ENCODE data around the gene OPCML.

The OPCML gene

DNA sequence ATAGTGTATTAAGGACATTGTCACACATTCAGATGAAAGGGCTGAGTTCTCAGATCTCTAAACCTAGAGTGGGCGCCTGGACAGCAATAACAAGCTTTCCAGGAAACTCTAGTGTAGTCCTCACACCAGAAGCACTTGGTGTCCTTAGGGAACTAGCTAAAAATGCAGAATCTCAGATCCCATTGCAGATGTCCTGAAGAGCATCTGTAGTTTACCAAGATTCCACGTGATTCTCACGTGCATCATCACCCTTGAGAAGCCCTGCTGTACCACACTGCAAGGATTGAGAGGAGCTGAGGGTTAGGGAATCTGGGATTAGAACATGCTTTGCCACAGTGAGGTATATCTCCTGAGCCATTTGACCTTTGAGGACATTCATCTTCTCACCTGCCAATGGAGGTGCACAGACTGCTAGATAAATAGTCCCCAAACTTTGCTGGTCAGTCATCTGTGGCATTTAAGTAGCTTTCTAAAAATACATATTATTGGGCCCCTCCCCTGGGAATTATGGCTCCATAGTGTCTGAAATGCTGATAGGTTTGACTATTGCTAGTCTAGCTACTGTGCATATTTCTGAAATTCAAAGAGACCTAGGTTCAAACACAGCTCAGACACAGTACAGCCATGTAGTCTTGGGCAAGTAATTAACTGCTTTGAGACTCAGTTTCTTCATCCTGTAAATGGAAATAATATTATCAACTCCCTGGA, 1068.9 kb downstream of the OPCML start:
- DNase-seq (ENCODE audit: low read depth in 1 of 2, low spot score in 1 of 2), result no peak

DNA sequence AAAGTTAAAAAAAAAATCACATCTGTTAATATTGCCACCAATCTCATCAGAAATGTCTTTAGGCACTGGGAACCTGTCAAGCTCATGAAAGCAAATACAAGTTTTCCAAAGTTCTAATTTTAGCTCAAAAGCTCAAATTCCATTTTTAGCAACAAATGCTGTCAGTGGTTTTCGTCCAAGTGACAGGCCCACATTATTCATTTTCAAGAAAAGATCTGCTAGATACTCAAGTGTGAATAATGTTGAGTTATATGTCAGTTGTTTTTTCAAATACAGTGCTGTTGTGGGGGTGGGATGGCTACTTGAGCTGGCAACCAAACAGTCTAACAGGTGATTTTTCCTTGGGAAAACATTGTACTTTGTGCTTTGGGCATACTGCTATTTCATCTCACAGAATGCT, 1072.6 kb downstream of the OPCML start:
- no peak for DNase-seq (ENCODE audit: low read depth in 1 of 2, low spot score in 1 of 2)

DNA sequence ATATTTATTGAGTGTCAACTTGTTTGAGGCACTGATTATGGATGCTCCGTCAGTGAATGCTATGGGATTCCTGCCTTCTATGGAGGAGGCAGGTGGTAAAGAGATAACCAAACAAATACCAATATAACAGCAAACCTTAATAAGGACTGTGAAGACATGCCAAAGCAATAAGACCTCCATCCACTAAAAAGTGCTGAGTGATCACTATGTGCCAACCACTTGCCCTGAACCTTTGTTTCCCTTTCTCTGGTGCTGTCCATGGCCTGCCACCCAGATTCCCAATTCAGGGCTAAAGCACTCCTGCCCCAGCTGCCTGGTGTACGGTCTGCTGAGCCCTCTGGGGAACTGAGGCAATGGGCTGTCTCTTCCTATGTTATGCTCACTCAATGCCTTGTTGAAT, 1074.9 kb downstream of the OPCML start:
- DNase-seq (ENCODE audit: low read depth in 1 of 2, low spot score in 1 of 2), result no peak

DNA sequence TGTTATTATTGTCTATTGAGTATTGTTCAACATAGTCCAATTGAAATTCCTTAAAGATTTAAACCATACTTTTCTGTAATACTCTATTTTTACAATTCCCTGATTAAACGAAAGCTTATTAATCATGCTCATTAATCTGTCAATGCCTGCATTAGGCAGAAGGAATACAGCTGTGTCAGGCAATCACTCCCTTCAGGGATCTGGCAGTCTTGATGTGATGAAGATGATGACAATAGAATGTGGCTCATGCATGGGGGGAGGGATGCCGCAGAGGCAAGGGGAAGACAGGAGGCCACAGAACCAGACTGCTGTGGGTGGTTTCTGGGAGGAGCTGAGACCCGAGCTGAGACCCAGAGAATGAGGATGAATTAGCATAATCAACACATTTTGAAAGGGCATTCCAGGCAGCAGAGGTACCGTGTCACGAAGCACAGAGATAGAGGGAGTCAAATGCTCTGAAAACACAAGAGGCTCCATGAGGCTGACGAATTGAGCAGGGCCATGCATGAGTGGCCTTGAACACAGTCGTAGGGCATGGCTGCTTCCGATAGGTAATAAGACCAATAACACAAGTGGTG, 1075.5 kb downstream of the OPCML start:
- no peak for DNase-seq (ENCODE audit: low read depth in 1 of 2, low spot score in 1 of 2)

DNA sequence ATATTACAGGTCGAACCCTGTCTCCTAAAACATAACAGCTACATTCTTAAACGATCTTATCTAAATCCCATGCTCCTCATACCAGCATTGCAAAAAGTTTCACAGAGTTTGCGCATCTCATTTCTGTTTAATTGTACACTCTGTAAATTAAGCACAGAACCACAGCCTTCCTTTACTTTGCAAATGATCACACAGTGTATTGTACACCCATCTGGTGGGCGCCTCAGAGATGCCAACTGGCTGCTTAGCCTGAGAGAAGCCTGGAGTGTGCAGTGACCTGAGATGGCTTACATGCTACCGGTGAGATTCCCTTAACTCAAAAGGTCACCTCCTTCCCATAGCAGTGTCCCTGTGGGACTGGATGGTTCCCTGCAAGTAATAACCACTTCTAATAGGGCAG, 1077.3 kb downstream of the OPCML start:
- no peak for DNase-seq (ENCODE audit: low read depth in 1 of 2, low spot score in 1 of 2)

DNA sequence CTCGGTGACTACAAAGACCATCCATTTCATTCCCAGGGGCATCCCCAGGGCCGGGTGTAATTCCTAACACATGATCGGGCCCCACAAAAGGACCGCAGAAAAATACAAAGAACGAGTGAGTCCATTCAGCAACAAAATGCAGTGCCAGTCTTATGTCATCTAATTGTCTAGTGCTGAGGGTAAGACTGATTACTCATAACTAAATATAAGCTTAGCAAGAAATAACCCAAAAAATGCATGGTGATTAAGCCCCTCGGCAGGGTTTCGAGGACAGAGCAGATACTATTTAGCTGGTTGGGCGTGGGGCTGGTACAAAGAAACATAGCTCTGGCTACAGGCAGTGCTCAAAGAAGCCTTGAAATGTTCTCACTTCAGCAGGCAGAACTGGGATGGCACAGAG, 1078.9 kb downstream of the OPCML start:
- DNase-seq (ENCODE audit: low read depth in 1 of 2, low spot score in 1 of 2), result no peak

DNA sequence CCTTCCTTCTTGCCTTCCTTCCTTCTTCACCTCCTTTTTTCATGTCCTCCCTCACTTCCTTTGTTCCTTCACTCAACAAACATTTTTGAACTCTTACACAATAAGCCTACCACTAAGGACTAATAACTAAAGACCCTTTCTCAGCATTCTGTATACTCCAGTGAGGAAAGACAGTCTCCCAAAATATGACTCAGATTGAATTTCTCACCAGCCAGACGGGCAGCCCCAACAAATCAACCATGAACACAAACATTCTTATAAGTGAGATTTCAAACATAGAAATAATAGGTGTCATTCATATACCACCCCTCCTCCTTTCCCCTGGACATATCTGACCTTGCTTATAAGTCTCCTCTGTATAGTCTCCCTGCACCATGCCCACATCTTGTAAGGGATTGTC, 1079.7 kb downstream of the OPCML start:
- no peak for DNase-seq (ENCODE audit: low read depth in 1 of 2, low spot score in 1 of 2)

DNA sequence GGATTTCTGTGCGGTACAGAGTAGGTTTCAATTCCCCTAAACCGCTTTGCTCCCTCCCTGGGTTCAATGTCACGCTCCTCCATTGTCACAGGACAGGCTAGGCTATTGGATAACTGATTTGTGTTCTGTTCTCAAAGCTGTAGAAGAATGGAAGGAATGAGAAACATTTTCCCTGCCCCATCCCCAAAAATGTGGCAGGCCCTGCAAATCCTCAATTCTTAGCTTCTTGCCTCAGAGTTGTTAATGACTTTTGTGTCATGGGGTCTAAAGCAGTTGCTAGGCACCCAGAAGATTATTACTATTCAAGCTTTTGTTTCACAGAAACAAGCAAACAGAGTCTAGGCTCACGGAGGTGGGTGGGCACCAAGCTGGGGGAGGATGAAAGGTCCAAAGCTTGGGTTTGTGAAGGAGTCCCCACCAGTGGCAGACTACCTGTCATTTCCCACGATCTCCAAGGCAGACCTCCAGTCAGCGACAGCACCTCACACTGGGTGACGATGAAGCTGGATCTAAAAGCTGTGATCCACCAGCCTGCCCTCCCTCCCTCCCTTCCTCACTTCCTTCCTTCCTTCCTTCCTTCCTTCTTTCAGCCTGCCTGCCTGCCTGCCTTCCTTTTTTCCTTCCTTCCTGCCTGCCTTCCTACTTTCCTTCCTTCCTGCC, 1080.2 kb downstream of the OPCML start:
- no peak for DNase-seq (ENCODE audit: low read depth in 1 of 2, low spot score in 1 of 2)

DNA sequence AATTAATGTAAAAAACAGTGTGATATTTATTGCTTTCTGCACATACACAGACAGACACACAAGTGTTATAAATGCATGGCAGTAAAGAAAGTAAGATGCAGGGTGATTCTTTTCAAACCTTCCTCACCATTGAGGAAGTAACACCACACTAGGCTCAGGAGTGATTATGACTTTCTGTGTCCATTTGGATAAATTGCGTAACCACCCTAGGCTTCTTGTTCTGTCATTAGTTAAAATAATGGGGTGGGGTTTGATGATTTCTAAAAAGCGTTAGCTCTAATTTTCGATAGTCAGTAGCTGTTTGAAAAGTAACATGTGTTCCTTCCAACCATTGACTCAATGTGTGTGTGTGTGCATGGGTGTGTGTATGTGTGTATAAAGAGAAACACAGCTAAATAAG, 1081.7 kb downstream of the OPCML start:
- DNase-seq (ENCODE audit: low read depth in 1 of 2, low spot score in 1 of 2), result no peak

DNA sequence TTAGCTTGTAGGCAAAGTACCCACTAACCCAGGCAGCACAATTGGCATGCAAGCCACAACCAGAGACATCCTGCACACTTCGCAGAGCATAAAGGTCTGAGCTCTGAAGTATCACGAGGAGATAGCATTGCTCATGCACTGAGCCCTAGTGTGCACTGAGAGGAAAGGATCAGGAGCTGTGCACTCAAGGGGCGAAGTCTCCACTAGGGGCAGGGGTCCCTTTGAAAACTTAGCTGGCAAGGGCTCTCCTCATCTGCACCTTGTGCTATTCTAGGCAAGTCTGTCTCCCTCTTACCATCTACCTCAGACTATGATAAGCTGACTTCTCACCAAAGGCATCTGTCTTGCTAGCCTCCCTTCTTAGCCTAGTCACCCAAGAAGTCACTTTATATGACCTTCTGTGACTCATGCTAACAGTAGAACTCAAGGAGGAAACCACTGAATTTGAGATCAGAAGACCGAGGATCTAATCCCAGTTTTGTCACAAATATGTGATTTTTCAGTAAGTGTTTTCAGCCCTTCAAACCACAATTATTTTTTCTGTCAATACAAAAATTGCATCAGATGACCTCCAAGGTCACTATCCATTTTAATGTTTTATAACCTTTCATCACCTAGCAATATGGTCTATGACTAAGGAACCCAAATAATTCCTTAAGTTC, 1083.8 kb downstream of the OPCML start:
- no peak for DNase-seq (ENCODE audit: low read depth in 1 of 2, low spot score in 1 of 2)

DNA sequence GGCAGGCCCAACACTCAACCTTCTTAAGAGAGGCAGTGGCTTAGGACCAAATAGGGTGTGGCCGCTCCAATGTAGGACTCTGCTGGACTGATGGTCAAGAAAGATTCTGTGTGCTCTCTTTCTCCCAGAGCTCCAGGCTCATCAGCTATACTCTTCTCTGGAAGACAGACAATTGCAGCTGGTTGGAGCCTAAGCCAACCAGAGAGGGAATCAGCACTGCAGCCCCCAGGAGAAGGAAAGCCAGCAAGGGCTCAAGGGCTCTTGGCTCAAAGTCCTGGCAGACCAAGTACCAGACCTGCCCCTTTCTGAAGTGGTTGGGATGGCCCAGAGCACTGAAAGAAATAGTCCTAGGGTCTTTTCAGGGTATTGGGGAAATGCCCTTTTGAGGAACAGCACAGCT, 1084.5 kb downstream of the OPCML start:
- no peak for DNase-seq (ENCODE audit: low read depth in 1 of 2, low spot score in 1 of 2)

DNA sequence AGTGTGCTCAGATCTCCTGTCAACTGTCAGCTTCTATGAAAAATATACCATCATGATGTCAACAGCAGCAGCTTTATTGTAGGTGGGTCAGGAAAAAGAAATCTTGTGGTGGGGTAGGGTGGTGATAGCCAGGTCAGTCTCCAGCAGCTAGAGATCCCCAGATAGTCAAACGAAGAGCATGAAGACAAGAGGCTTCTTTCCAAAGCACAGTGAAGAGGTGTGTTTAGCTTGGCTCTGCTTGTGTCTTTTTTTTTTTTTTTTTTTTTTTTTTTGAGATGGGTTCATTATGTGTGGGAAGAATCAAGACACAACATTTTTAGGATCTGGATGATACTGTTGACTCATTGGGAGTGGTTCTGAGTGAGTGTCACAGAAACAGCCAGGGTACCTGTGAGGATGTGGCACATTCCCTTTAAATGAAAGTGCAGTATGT, 1086.4 kb downstream of the OPCML start:
- DNase-seq (ENCODE audit: low read depth in 1 of 2, low spot score in 1 of 2), result no peak

DNA sequence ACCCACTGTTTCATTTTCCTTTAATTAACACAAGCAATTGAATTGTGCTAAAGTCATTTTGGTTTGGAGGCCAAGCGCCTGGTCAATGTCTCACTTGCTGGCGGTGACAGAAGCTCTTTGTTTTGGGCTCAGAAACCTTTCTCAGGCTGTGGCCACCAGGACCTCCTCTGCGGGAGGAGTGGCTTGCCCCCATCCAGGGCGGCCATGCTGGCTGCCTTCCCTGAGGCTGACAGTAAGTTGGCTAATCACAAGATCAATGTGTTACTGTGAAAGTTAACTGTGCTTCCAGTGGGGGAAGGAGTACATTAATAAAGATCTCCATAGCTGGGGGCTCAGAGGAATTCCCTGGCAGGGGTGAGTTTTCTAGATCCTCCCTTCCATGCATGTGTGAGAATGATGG, 1087.4 kb downstream of the OPCML start:
- no peak for DNase-seq (ENCODE audit: low read depth in 1 of 2, low spot score in 1 of 2)

DNA sequence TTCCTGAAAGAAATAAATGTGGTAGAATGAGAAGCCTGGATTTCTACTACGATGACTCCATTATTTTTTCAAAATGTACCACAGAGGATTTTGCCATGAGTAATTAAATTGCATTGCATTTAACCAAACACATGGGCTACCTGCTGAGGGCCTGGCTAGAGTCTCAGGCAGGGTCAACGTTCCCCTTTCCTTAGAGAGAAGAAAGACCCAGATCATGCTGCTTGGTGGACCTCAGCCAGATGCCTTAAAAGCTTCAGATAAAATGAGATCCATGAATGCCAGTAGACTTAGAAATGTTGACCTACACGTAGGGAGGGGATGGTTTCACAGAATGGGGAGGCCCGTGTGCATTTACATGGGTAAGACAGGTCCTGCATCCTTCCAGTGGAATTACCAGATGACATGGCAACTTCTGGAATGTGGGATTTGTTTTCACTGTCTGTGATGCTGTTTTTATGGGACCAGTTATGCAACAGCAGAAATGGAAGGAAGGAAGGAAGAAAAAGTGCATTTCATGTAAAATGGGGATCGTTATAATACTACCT, 1092.5 kb downstream of the OPCML start:
- no peak for DNase-seq (ENCODE audit: low read depth in 1 of 2, low spot score in 1 of 2)

DNA sequence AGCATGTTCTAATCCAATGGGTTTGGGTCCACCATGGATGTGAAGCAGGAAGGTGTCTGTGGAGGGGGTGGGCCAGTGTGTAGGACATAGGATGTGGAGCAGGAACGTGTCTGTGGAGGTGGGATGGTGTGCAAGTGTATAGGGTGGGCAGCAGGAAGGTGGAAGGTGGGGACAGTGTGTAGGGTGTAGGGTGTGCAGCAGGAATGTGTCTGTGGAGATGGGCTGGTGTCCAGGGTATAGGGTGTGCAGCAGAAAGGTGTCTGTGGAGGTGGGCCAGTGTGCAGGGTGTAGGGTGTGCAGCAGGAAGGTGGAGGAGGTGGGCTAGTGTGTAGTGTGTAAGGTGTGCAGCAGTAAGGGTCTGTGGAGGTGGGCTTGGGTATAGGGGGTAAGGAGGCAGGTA, 1093.9 kb downstream of the OPCML start:
- no peak for DNase-seq (ENCODE audit: low read depth in 1 of 2, low spot score in 1 of 2)

DNA sequence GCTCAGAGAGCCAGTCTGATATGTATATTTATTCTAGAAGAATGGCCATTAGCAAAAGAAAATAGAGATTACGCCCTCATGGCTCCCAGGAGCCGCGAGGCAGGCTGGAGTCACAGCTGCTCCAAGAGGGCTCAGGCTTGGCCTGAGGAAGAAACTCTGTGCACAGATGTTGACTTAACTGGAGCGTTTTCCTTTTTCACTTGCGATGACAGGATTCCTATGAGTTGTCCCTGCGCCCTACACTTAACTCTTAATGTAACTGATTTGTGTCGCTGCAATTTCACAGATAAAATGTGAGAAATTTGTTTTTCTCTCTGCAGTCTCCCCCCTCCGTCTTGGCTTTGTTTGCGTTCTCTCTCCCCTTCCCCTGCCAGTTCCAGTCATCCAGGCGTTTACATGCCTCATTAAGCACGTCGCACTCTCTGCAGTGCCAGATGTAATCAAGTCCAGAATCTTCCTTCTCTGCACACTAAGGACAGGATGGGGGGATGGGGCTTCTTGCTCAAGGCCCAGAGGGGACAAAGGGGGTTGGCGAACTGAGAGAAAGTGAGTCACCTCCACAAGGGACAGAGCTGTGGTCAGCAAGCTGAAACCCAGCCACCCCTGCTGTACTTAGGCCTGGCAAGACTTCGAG, 1101.8 kb downstream of the OPCML start:
- no peak for DNase-seq (ENCODE audit: low read depth in 1 of 2, low spot score in 1 of 2)

DNA sequence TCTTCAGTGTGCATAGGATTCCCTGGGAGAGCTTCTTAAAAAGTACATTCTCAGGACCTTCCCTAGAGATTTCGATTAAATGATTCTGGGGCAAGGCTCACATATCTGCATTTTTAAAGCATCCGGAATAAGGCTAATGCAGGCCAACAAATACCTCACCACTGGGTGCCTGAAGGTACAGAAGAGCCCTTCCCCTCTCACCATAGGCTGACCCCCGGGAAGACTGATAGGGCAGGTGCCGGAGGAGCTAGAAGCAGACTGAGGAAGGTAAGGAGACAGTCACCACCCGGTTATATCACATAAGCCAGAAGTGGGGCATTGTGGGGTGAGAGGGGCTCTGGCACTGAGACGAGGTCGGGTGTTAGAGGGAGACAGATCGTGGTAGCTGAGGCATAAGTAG, 1102.6 kb downstream of the OPCML start:
- no peak for DNase-seq (ENCODE audit: low read depth in 1 of 2, low spot score in 1 of 2)

DNA sequence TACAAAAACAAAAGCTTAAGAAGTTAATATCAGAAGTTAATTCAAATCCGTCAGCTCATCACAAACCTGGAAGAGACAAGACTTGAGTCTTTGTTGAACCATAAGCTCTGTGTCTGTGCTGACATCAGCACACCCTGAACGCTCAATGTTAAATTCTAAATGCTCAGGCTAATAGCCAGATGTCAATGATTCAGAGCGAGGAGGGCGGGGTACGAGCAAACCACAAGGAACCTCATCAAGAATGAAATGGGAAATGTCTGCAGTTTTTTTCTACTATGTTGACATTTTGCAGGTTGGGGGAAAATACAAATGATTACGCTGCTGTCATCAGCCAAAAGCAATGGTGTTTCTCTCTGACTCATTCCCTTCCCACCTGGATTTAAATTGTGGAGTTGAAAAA, 1104.7 kb downstream of the OPCML start:
- no peak for DNase-seq (ENCODE audit: low read depth in 1 of 2, low spot score in 1 of 2)

DNA sequence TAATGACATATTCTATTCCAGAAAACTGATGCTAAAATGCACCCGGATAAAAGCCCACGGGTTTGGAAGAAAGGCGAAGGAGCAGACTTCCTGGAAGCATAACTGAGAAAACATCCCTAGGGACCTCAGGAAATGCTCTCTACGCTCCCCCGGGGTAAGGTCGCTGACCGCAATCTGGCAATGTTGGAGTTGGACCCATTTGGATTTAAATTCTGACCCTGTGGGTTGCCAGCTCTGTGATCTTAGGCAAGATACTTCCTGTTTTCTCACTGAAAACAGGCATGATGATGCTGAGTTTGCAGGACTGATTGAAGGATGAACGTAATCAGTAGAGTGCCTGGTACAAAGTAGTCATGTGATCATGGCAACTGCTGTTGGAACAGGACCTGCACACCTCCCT, 1107.9 kb downstream of the OPCML start:
- DNase-seq (ENCODE audit: low read depth in 1 of 2, low spot score in 1 of 2), result no peak

DNA sequence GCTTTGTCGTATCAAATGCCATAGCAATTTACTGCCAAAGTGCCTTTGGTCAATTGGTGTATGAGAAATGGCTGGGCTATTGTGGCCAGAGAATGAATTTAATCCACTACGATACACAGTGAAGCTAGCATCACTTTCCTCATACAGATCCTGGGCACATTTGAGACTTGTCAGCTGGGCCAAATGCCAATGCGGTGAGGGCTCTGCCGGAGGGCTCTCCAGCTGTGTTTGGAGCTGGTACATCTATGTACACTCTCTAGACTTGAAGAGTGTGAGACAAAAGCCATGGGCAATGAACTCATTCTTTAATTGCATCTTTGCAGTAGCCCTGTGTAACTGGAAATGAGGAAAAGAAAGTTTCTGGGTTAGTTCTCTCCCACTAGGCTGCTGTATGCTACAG, 1109.0 kb downstream of the OPCML start:
- no peak for DNase-seq (ENCODE audit: low read depth in 1 of 2, low spot score in 1 of 2)

DNA sequence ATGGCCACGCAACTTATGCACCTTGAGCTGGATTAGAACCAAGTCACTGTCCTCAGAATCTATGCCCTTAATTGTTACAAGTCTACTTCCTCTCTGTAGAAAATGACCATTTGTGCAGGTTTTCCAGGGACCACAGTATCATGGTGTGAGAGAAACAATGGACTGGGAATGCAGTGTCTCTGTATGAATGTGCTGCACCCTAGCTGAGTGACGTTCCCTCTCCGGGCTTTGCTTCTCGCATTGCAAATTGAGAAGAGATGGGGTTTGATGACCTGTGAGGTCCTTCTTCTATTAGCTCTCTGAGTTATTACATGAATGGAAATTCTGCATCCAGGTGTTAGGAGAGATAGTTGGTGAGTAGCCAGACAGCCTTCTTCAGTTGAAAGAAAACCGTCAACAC, 1109.6 kb downstream of the OPCML start:
- no peak for DNase-seq (ENCODE audit: low read depth in 1 of 2, low spot score in 1 of 2)

Data from stimulated activated CD4-positive, alpha-beta T cell treated with anti-CD3 and anti-CD28 coated beads, Interleukin-15, amount 100 ng/mL, for 1 hour (primary cell).